Right lung (tissue), 5 donors: Measurements from ENCODE around the gene ASPG. TPM values are rescaled to one million over a fixed set of nuclear protein-coding genes. Genes with fewer than 3 reads are reported as not detected.
A peak's percentile ranks its signal among the peaks of the same experiment; 100 is the strongest.

Experiments
- DNase-seq, 2 donors: peaks; one replicate each; pipeline ENCODE4 v3.0.0-alpha.2; 2013
- polyA plus RNA-seq, 5 donors: library from polyadenylated mRNA; unstranded; fragments of 120-200 nt; gene quantifications; one replicate each; pipeline versions ENCODE4 v1.2.1 to v1.2.3, GENCODE V29; 2013; ENCODE audit warnings: inconsistent platforms in 1 of 5, low replicate concordance in 1 of 5; ENCODE audit not compliant: insufficient read length in 5 of 5, insufficient read depth in 1 of 5

ASPG gene
- polyA plus RNA-seq, 5 donors = 8.3 to 27.2 (median 15.8) TPM

- DNase-seq = no peak
These were observed 49.8 kb downstream of the ASPG start for GRCh38 chr14:104135121-104135903.

DNA sequence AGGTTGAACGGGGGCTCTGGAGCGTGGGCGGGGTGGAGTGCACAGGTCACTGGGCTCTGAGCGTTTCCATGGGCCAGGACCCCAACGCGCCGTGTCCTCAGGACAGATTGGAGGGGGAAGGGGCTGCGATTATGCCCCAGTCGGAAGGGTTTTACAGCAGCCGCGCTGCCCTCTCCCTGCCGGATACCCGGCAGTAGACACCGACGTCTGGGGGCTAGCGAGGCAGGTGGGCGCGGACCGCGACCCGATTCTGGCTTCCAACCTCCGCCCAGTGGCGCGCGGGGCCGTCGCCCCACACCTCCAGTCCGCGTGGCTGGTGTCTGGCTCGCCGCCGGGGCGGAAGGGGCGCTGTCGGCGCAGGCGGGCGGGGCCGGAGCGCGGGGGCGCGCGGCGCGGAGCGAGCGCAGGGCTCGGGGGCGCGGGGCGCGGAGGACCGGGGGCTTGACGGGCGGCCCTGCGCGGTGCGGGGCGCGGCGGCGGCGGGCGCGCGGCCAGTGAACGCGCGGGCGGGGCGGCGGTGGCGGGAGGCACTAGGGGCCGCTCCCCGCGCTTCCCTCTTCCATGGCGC lies 50.5 kb downstream of the ASPG start:
- DNase-seq = no peak

- DNase-seq = no peak
These were observed 51.2 kb downstream of the ASPG start for GRCh38 chr14:104136472-104137296.

- peak; percentile 63 to 69 for DNase-seq
These were observed 52.0 kb downstream of the ASPG start for GRCh38 chr14:104137297-104138097.

DNA sequence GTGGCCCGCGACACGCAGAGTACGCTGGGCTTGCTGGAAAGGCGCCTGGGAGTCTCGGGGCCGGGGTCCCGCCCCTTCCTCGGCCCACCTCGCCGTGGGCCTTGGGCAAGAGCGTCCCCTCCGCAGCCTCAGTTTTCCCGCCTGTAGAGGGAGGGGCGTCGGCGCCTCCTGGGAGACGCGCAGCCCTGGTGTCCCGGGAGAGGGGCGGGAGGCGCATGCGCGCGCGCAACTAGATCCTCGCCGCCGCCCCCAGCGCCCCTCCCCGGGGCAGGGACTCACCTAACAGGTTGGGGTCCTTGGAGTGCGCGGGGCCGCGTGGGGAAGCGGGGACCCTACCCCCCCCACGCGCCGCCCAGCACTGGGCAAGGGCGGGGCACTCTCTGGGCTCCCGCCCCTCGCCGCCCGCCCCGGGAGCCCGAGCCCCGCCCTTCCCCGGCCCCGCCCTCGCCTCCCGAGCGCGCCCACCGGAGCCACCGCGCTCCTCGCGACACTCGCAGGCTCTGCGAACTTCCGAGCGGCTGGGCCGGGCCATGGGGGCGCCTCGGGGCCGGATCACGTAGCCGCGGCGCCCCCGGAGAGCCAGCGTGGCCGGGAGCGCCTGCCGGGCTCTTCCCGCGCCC lies 52.7 kb downstream of the ASPG start, which contains the start of gene KIF26A:
Gene KIF26A, plus strand, starts transcription at position 490 of the 620 bp plus-strand sequence. CDS start 136 bp downstream, outside the sequence.
- DNase-seq = peak; percentile 64 to 79

DNA sequence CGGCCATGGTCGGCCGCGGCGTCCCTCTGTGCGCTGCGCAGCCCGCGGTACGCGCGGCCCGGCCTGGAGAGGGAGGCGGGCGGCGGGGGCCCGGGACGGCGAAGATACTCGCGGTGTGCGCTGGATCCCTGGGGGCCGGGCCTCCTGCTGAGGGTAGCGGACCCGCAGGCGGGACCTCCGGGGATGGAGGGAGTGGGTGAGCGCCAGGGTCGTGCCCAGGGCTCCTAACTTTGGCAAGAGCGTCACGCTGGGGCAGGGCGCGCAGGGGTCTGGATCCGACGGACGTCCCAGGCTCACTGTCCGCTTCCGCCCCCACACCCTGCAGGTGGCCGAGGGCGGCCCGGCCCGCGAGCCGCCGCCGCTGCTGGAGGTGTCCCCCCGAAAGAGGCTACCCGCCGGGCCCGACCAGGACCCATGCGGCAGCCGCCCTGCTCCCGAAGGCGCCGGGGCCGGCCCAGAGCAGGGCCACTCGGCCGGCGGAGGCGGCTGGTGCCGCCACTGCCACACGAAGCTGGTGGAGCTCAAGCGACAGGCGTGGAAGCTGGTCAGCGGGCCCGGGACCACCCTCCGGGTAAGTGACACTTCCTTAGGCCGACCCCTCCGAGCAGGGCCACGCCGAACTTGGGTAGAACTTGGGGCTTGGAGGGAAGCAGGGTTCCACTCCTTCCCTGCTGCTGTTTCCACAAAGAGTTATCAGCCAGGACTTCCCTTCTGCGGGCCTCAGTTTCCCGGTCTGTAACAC lies 53.4 kb downstream of the ASPG start:
- no peak for DNase-seq

DNA sequence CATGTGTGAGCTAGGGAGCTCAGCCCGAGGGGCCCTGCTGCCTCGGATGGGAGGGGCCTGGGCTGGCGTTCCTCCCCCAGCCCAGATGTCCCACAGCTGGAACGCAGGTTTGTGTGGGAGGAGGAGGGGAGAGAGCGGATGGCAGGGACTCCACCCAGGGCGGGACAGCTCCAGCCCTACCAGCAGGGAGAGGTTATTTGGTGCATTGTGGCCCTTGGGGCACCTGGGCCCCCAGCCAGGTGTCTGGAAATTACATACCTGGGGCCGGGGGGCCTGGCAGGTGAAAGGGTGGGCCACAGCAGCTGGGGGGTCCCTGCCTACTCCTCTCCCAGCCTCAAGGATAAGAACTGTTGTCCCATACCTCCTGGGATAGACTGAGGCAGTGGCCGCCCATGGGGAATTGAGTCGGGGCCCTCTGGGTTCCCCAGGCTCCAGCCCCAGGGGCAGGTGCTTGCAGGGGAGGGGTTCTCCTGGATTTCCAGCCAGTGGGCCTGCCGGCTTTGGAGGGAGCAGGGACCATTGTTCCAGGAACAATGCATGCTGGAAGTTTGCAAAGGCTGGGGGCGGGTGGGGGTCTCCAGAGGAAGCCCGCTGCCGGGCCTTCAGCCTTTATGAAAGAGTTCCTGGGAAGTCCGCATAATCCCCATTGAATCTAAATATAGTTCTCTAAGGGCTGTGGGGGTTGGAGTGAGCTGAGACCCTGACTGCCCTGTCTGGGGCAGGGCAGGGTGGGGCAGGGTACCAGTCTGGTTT lies 54.1 kb downstream of the ASPG start:
- no peak for DNase-seq

DNA sequence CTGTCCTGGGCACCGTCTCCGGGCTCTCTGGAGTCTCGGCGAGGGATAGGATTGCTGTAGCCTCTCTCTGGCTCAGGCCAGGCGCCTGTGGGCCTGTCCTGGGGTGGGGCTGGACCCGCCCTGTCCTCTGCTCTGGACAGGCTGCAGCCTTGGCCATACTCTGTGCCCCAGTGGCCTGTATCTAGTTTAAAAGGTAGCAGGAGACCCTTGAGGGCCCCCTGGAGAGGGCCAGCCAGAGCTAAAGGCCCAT lies 54.6 kb downstream of the ASPG start:
- DNase-seq = no peak

GRCh38 chr14:104140463-104141331 lies 55.2 kb downstream of the ASPG start:
- DNase-seq = no peak

GRCh38 chr14:104141621-104142091 lies 56.2 kb downstream of the ASPG start:
- DNase-seq = no peak

DNA sequence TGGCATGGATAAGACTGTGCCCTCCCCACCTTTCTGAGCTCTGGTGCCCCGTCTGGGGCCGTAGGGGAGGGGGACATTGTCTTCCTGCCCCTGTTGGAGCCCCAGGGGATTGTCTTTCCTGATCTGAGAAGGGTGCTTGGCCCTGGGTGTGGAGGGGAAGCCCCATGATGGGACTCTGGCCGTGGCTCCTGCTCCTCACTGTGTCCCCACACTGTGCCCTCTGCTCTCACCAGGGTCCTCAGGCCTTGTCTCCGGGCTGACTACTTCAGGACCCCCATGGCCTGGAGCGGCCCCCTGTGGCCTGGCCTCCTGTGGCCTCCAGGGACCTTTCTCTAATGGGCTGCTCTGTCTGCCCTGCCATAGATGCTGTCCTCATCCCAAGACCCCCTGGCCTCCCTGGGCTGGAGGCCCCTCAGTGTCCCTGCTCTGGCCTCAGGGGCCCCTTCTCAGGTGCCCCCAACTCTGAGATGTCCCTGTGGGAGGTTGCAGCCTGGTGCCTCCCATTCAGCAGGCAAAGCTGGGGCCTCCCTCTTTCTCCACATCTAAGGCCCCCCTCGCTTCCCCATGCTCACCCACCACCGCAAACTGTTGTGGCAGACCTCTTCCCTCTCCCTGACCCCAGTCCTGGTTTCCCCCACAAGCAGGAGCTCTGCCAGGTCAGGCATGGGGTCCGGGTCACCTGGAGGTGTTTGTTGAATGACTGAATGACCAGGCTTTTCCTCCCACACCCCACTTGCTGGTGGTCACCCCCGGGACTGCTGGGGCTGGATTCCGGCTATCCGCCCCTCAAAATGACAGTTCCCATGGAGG lies 56.8 kb downstream of the ASPG start:
- no peak for DNase-seq

GRCh38 chr14:104142946-104143470 lies 57.5 kb downstream of the ASPG start:
- no peak for DNase-seq

GRCh38 chr14:104143521-104144452 lies 58.3 kb downstream of the ASPG start:
- no peak for DNase-seq

GRCh38 chr14:104144453-104144790 lies 58.9 kb downstream of the ASPG start:
- DNase-seq = no peak

- DNase-seq = no peak
These were observed 59.7 kb downstream of the ASPG start for GRCh38 chr14:104144911-104145825.
